Stimulated activated CD4-positive, alpha-beta T cell treated with anti-CD3 and anti-CD28 coated beads, Interleukin-2, amount 100 ng/mL, for 48 hours (primary cell): ENCODE measurements around the gene PTPN14.
"Not testable (repeated sequence)": the region's sequence is repeated elsewhere in the genome, so short reads cannot be mapped to it uniquely, and the experiment has no call there.

Source experiments
- DNase-seq, 2 donors: peaks; one replicate each; pipeline ENCODE4 v3.0.0-alpha.2; 2020

Gene PTPN14

DNA sequence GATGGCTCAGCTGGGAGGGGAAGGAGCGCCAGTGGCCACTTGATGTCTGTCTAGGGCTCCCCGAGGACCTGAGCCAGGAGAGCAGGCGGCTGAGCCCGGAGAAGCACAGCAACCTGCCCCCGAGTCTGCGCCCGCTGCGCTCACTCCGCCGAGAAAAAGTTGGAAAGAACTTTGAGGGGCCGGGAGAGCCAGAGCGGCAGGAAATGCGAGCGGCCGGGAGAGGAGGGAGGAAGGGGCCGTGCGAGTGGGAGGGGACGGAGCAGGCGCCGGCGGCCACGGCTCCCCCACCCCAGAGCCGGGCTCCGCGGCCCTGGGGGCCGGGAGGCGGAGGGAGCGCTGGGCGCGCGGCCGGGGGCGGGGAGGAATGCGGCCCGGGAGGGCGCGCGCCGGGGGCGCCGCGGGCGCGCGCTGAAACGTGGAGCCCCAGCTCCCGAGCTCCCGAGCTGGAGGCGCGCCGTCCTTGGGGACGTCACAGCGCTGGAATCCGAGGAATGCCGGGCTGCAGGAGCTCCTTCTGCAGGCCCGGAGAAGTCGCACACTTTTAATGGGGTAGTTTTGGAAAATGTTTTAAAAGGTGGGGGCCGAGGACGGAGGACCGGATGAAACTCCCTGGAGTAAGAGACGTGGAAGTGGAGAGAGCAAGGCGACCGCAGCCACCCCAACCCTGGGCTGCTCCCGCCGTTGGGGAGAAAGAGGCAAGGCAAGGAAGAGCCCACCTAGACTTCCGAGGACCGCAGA is at the start of gene PTPN14:
TSS of gene PTPN14 (minus strand) at position 167 of the 738 bp plus-strand sequence. CDS start 86,799 bp downstream, outside the sequence.
- no peak for DNase-seq

DNA sequence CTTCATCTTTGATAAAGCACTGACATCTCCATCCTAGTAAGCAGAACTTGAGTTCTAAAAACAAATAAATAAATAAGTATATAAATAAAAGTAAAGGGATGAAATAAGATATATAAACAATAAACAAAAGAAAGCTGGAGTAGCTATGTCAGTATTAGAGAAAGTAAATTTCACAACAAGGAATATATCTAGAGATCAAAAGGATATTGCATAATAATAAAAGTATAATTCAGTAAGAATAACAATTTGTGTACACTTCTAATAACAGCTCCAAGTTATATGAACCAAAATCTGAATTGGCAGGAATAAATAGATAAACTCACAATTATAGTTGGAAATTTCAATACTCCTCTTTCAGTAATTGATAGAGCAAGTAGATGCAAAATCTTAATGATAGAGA is 41.8 kb upstream of the PTPN14 start:
- DNase-seq, result no peak

GRCh38 chr1:214591918-214592317 is 40.5 kb upstream of the PTPN14 start:
- not testable (repeated sequence) for DNase-seq

DNA sequence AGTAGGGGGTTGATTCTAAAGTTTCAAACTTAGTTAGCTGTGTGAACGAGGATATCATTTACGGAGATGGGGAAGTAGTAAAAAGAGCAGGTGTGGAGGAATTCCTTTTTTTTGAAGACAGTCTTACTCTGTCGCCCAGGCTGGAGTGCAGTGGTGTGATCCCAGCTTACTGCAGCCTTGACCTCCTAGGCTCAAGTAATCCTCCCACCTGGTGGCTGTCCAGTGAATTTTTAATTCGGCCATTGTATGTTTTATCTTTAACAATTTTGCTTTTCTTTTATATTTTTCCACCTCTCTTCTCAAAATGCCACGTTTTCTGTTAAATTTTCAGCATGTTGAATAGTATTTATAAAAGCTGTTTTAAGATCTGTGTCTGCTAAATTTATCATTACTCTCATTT is 39.3 kb upstream of the PTPN14 start:
- no peak for DNase-seq

- DNase-seq, result no peak
Observed at GRCh38 chr1:214588963-214589597, 37.7 kb upstream of the PTPN14 start.

DNA sequence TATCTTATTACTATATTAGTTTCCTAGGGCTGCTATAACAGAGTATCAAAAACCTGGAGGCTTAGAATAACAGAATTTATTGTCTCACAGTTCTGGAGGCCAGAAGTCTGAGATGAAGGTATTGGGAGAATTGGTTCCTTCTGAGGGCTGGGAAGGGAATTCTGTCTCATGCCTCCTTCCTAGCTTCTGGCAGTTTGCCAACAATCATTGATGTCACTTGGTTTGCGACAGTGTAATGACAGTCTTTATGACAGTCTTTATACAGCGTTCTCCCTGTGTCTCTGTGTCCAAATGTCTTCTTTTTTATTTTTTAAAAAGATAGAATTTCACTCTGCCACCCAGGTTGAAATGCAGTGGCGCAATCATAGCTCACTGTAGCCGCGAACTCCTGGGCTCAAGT is 35.8 kb upstream of the PTPN14 start:
- DNase-seq, result no peak

GRCh38 chr1:214586621-214587020 is 35.2 kb upstream of the PTPN14 start:
- DNase-seq, result no peak

GRCh38 chr1:214584805-214585766 is 33.7 kb upstream of the PTPN14 start:
- no peak for DNase-seq

- DNase-seq, result no peak
Observed at GRCh38 chr1:214583824-214584554, 32.6 kb upstream of the PTPN14 start.

DNA sequence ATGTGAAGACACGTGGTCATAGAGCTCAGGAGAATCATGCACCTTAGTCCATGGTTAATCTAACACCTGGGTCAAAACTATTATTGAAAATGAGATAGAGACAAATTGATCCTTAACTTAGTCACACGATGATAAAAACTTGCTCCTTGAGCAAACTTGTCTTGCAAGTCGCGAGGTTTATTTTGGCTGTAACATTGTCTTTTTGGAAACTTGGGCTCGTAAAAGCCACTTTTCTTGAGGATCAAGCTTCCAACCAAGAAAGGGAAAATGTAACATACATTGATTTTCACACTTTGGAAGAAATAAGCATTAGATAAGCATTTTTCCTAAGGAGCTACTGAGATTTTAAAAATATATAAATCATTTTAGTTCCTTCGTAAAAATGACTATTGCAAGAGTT is 31.7 kb upstream of the PTPN14 start:
- DNase-seq, result no peak

DNA sequence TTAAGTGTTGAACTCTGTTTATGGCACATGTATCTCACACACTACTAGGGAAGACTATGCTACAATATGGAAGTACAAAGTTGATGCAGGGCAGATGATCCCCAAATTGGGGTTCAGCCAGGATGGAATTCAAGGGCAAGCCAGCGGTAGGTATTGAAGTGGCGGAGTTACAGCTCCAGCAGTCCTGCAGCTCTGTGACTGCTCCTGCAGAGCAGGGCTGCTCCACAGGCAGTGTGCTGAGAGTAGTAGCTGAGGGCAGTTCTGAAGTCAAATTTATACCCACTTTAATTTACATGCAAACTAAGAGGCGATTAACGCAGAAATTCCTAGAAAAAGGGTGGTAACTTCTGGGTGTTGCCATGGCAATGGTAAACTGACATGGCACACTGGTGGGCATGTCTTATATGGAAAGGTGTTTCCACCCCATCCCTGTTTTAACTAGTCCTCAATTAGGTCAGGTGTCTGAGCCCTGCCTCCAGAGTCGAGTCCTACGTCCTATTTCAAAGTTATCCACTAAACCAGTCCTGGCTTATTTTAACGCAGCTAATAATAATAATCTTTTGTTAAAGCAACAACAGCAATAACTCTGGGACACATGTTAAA is 31.0 kb upstream of the PTPN14 start:
- no peak for DNase-seq

DNA sequence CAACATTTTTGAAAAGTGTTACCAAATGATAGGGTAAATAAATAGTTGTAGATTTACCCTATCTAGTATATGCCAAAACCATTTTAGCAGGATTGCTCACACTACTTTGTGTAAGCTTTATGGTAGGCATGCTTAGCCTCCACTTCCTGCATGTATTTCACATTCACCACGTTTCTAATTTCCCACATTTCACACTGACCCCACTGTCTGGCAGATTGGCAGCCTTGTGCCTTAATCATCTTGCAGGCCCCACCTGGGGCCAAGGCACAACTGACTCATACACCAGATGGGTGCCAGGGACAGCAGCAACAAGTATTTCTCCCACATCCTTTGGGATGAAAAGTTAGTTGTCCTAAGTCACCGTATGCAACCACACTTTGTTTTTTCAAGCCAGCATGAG is 30.4 kb upstream of the PTPN14 start:
- DNase-seq, result no peak

DNA sequence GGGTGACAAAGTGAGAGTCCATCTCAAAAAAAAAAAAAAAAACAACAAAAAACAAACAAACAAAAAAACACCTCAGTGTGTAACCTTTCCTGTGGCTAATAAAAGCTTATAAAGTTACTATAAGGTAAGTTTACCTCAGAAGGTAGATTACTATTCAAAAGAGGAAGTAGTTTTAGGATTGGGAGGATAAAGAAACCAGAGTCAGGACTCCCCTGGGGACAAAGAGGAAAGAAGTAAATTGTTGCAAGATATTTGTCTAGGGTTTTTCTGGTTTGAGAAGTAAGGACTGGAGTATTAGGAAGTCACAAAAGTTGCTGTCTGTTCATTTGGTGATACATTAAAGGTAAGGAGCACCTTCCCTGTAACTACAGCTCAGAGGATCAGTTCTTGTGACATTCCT is 27.8 kb upstream of the PTPN14 start:
- no peak for DNase-seq

DNA sequence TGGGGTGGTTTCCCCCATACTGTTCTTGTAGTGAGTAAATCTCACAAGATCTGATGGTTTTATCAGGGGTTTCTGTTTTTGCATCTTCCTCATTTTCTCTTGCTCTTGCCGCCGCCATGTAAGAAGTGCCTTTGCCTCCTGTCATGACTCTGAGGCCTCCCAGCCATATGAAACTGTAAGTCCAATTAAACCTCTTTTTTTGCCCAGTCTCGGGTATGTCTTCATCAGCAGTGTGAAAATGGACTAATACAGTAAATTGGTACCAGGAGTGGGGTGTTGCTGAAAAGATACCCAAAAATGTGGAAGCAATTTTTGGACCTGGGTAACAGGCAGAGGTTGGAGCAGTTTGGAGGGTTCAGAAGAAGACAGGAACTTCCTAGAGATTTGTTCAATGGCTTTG is 24.7 kb upstream of the PTPN14 start:
- not testable (repeated sequence) for DNase-seq

GRCh38 chr1:214574598-214575411 is 23.4 kb upstream of the PTPN14 start:
- no peak for DNase-seq

DNA sequence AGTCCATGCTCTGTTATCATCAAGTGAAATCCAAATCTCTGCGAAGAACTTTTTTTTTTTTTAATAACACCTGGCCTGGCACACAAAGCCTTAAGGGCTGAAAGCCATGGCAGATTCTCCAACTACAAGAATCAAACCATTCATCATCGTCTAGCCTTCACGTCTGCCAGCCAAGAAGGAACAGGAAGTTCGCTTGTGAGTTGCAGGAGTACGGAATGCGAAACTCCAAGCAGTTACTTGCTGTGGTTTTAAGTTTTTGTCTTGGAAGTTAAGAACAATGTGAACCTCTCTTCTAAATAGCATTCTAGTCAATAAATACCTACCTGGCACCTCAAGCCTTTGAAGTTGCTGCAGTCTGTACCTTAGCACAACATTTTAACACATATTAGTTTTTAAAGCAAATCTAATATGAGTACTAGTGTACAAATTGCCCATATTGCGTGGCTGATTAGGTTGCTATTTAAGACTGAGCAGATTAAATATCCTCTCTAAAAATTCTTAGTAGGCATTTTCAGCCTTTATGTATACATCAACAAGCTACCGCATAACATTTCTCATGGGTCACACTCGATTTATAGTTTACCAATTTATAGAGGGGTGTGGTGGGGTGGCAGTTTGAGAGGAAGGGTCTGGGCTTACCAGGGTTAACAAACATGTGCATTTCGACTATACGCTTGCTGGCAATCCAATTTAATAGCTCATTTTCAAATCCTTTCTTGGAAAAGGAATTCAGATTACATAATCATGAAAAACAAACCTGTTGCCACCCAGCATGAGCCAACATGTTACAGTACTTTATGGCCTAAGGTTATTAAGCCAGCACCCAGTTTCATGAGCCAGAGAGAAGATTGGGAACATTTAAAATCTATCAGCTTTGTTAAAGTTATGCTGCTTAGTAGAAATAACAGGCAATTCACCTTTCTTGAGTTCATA is 22.2 kb upstream of the PTPN14 start:
- no peak for DNase-seq

GRCh38 chr1:214571281-214571680 is 19.9 kb upstream of the PTPN14 start:
- DNase-seq, result no peak

- no peak for DNase-seq
Observed at GRCh38 chr1:214570442-214570841, 19.0 kb upstream of the PTPN14 start.

DNA sequence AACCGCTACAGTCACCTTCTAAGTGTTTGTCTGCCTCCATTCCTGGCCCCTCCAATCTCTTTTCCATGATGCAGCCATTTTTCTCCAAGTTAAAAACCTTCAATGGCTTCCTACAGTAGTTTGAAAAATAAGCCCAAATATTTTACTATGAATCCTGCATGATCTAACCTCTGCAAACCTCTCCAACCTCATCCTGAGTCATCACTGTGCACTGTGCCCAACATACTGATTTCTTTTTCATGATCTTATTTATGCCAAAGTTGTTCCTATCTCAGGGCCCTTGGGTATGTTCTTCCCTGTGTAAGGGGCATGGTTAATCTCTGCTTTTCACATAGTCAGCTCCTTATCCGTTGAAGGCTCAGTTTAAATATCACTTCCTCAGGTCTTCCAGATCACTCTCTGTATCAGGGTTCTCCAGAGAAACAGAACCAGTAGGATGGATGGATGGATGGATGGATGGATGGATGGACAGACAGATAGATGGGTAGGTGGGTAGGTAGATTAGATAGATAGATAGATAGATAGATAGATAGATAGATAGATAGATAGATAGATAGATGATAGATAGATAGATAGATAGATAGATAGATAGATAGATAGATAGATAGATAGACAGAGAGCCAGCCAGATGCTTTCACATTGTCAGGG is 18.1 kb upstream of the PTPN14 start:
- no peak for DNase-seq

DNA sequence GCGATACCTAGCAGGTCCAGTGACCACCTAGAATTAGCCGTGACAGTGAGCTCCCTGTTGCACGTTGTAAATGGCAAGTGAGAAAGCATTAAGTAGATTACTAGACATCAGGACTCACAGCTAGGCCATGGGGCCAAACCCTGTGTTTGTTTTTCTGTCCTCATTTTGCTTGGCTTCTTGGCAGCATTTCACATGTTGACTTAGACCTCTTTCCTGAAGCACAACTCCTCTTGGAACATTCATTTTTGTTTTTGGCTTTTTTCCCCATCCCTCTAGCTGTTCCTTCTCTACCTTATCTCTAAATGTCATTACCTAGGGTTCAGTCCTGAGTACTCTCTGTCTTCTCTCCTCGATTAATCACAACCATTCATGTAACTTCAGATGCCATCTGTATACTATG is 16.9 kb upstream of the PTPN14 start:
- no peak for DNase-seq
